Cardiac muscle cell (in vitro differentiated cells and primary cell): Measurements from ENCODE around the gene MYO5A. TPM values are rescaled to one million over a fixed set of nuclear protein-coding genes. Genes with fewer than 3 reads are reported as not detected.
A peak's percentile ranks its signal among the peaks of the same experiment; 100 is the strongest.

Source experiments
- DNase-seq, 2 donors: peaks; one replicate each; pipeline versions ENCODE4 v3.0.0 to v3.0.0-alpha.2; 2010 to 2017; ENCODE audit warnings: low read depth in 1 of 2, low spot score in 1 of 2
- H3K27ac ChIP-seq: fragments of 200-600 bp; sonication (generic); 2 replicates; pipeline ENCODE4 v1.5.1; 2016
- H3K27me3 ChIP-seq: fragments of 200-600 bp; sonication (generic); 2 replicates; pipeline ENCODE4 v1.6.0; 2016; ENCODE audit warnings: control low read depth
- H3K36me3 ChIP-seq: fragments of 200-600 bp; sonication (generic); 2 replicates; pipeline ENCODE4 v1.5.1; 2016; ENCODE audit warnings: control low read depth
- H3K4me1 ChIP-seq: fragments of 200-600 bp; sonication (generic); 2 replicates; pipeline ENCODE4 v1.8.1; 2017; ENCODE audit warnings: low read depth, mild to moderate bottlenecking, mixed run types
- H3K4me3 ChIP-seq: fragments of 200-600 bp; sonication (generic); 2 replicates; pipeline ENCODE4 v1.5.1; 2016; ENCODE audit warnings: mild to moderate bottlenecking
- H3K9me3 ChIP-seq: fragments of 200-600 bp; sonication (generic); 2 replicates; pipeline ENCODE4 v1.5.1; 2017; ENCODE audit warnings: low read depth, mild to moderate bottlenecking, control low read depth
- CTCF ChIP-seq: IDR thresholded peaks from 2 replicates; pipeline ENCODE4 v1.5.1; 2012; ENCODE audit warnings: low read depth, mild to moderate bottlenecking, low read length
- polyA plus RNA-seq: library from polyadenylated mRNA; unstranded; fragments of >200 nt; fragmentation: Nextera tagmentation; extraction: Ambion mirVana; gene quantifications from 2 replicates; pipeline ENCODE4 v1.2.1, GENCODE V29; 2016
- total RNA-seq: library from RNA; depleted of rRNA; stranded (reverse); fragments of >200 nt; gene quantifications from 2 replicates; pipeline ENCODE4 v1.2.3, GENCODE V29; 2016

The MYO5A gene
- total and polyA plus RNA-seq, 2 experiments from 2014 or later = 5.1 to 27.7 TPM

DNA sequence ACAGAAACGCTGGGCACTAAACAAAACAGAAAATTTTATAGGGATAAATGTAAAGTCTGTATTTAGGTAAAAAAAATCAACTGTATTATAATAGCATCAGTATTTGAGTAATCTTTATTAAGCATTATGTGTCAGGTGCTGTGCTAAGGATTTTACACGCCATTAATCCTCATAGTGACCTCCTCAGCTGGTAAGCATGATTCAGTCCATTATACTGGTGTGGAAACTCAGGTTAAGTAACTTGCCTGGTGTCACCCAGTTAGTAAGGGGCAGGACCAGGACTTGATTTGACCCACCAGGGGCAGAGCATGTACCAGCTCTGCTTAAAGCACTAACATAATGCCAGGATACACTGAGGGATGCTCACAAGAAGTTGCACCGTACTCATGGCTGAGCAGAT, 237.9 kb downstream of the MYO5A start:
- H3K4me3 ChIP-seq = no peak overlapping the region
- H3K9me3 ChIP-seq = no peaks in the 10 kb centered on the region
- no peak for DNase-seq
- H3K4me1 ChIP-seq = no peaks in the 10 kb centered on the region
- H3K27ac ChIP-seq = no peak overlapping the region
- H3K36me3 ChIP-seq = no peaks in the 10 kb centered on the region
- peaks cover 12% of the 10 kb centered on the region for H3K27me3 ChIP-seq
- no peak for TF ChIP-seq CTCF

GRCh38 chr15:52290329-52290728, 238.4 kb downstream of the MYO5A start:
- Histone ChIP-seq H3K36me3 (no peaks in the 10 kb centered on the region), H3K4me1 (no peaks in the 10 kb centered on the region), H3K9me3 (no peaks in the 10 kb centered on the region), H3K27me3 (peaks cover 12% of the 10 kb centered on the region), H3K4me3 (no peak overlapping the region), H3K27ac (no peak overlapping the region)
- TF ChIP-seq CTCF = no peak
- DNase-seq = no peak

GRCh38 chr15:52289629-52290081, 239.0 kb downstream of the MYO5A start:
- no peaks in the 10 kb centered on the region for H3K9me3 ChIP-seq
- H3K27ac ChIP-seq = no peak overlapping the region
- H3K4me3 ChIP-seq = no peak overlapping the region
- no peak for DNase-seq
- peaks cover 6% of the 10 kb centered on the region for H3K27me3 ChIP-seq
- H3K4me1 ChIP-seq = no peaks in the 10 kb centered on the region
- no peak for TF ChIP-seq CTCF
- H3K36me3 ChIP-seq = no peaks in the 10 kb centered on the region

DNA sequence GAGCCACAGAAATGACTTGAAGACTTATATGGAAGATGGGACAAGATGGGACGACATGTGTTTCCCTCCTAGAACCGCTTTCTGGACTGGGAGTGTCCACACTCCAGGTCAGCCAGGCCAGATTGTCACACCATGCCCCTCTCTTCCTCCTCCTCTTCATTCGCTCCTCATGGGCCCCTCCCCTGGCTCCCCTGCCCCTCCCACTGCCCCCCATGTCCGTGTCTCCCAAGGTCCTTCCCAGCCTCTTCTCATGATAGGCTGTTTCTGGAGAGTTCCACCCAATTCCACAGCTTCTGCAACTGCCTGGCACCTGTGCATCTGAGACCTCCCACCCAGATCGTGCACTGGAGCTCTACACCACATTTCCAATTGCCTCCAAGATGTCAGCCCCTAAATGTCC, 239.7 kb downstream of the MYO5A start:
- no peaks in the 10 kb centered on the region for H3K9me3 ChIP-seq
- no peaks in the 10 kb centered on the region for H3K36me3 ChIP-seq
- DNase-seq = no peak
- no peaks in the 10 kb centered on the region for H3K4me1 ChIP-seq
- no peak overlapping the region for H3K4me3 ChIP-seq
- H3K27ac ChIP-seq = no peak overlapping the region
- H3K27me3 ChIP-seq = peaks cover 3% of the 10 kb centered on the region
- no peak for TF ChIP-seq CTCF

DNA sequence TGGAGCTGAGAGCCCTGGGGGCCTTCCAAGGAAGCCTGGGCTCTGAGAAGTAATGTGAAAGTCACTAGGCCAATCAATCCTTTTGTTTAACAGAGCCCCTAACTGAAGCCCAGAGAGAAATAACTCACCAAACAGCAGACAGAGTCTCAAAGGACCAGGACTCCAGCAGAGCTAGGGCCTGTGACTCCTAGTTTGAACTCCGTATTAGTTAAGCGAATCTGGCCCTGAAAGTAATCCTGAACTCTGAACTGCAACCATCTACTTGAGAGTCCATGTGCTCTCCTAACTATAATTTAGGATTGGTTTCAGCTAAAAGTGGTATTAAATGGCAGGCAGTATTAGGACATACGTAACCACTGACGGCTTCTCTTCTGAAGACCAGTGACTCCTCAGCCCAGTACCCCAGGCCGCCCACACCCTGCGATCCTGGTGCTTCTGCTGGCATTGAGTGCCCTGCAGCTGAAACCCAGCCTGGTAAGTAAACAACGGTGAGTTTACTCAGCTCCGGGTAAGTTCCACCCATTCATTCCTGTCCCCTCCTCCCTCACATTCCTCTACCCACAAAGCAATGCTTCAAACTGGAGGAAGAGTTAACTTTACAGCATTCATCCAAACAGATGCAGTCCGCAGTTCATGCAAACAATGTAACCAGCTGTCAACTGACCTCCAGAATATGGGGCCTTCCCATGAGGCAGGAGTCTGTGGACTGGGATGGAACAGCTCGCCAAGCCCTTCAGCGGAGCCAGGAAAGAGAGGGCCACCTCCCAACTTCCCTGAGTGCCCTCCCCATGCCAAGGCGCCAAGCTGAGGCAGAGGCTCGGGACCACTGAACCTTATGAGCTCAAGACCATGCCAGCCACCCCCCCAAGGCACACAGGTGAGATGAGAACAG, 240.4 kb downstream of the MYO5A start:
- TF ChIP-seq CTCF = no peak
- no peaks in the 10 kb centered on the region for H3K4me1 ChIP-seq
- no peaks in the 10 kb centered on the region for H3K36me3 ChIP-seq
- H3K9me3 ChIP-seq = no peaks in the 10 kb centered on the region
- DNase-seq = peak in 1 of 2 donors; percentile 3
- H3K4me3 ChIP-seq = no peak overlapping the region
- no peaks in the 10 kb centered on the region for H3K27me3 ChIP-seq
- H3K27ac ChIP-seq = no peak overlapping the region
